Stimulated activated CD4-positive, alpha-beta T cell treated with anti-CD3 and anti-CD28 coated beads, Interleukin-4, amount 100 ng/mL, for 48 hours (primary cell): ENCODE measurements around the gene PDE6A.
"Not testable (repeated sequence)": the region's sequence is repeated elsewhere in the genome, so short reads cannot be mapped to it uniquely, and the experiment has no call there.

Source experiments
- DNase-seq, 2 donors: peaks; one replicate each; pipeline ENCODE4 v3.0.0-alpha.2; 2020; ENCODE audit warnings: low read depth in 2 of 2

The PDE6A gene

GRCh38 chr5:149895416-149896345, 48.9 kb downstream of the PDE6A start:
- no peak for DNase-seq

- DNase-seq: no peak
Measured at GRCh38 chr5:149894237-149894636, 50.4 kb downstream of the PDE6A start.

GRCh38 chr5:149893403-149893931, 51.1 kb downstream of the PDE6A start:
- DNase-seq: no peak

GRCh38 chr5:149892594-149892993, 52.0 kb downstream of the PDE6A start:
- DNase-seq: no peak

DNA sequence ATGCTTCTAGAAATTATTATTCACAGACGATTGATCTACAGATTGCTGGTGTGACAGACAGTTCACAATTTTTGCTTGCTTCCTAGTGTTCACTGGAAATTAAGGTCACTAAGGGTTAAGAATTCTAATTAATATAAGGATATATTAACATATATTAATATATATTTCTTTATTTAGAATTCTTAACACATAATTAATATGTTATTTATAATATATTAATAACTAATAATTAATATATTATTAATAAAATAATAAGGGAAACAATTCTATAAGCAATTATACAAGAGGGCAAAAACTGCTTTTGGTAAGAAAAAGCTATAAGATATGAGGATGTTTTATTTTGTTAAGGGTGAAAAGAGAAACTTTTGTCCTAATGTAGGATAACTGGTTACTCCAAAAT, 56.3 kb downstream of the PDE6A start:
- DNase-seq: no peak

DNA sequence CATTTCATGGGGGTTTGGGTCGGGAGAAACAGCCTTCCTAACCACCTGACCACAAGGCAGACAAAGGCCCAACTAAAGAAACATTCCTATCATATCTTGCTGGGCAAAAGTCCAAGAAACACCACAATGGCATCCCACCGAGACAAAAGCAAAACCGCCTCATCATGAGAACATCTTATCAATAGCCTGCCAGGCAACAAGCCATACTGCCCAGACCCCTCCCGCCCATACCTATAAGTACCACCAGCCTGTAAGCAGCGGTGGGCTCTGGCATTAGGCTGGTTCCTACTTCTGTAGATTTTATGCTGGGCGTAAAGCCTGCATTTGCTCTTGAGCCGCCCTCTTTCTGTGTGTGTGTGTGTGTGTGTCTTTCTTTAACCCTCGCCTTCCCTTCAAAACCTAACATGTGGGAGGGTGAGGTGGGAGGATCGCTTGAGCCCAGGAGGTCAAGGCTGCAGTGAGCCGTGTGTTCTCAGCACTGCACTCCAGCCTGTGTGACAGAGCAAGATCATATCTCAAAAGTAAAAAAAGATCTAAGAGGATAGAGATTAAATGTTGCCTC, 56.9 kb downstream of the PDE6A start:
- no peak for DNase-seq

GRCh38 chr5:149886692-149887470, 57.7 kb downstream of the PDE6A start:
- no peak for DNase-seq

GRCh38 chr5:149886060-149886459, 58.5 kb downstream of the PDE6A start:
- DNase-seq: no peak

DNA sequence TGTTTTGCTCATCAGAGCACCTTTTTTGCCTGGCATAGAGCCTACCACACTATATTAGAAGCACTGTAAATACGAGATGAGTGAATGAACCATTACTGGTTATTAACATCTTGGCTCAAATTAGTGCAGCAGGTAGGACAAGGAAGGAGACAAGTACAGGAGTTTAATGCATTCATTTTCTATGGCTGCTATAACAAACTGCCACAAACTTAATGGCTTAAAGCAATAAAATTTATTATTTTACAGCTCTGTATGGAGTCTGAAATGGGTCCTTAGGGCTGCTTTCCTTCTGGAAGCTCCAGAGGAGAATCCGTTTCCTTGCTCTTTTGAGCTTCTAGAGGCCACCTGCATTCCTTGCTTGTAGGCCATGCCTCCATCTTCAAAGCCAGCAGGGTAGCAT, 59.1 kb downstream of the PDE6A start:
- DNase-seq: no peak

GRCh38 chr5:149883550-149883949, 61.0 kb downstream of the PDE6A start:
- DNase-seq: no peak

DNA sequence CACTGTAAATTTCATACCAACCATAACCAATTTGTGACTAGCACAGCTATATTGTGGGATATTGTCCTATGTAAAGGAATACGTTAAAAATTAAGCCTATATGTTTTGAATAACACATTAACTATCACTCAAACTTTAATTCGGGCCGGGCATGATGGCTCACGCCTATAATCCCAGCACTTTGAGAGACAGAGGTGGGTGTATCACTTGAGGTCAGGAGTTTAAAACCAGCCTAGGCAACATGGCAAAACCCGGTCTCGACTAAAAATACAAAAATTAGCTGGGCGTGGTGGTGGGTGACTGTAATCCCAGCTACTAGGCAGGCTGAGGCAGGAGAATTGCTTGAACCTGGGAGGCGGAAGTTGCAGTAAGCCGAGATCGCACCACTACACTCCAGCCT, 62.0 kb downstream of the PDE6A start:
- not testable (repeated sequence) for DNase-seq

- DNase-seq: no peak
Measured at GRCh38 chr5:149881874-149882273, 62.7 kb downstream of the PDE6A start.

DNA sequence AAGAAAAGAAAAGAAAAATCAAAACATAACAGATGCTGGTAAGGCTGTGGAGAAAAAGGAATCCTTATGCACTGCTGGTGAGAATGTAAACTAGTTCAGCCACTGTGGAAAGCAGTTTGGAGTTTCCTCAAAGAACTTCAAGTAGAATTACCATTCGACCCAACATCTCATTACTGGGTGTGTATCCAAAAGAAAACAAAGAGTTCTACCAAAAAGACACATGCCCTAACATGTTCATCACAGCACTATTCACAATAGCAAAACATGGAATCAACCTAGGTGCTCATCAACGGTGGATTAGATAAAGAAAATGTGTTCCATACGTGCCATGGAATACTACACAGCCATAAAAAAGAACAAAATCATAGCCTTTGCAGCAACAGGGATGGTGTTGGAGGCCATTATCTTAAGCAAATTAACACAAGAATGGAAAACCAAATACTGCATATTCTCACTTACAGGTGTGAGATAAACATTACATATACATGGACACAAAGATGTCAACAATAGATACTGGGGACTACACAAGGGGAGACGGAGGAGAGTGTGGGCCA, 63.4 kb downstream of the PDE6A start:
- no peak for DNase-seq

DNA sequence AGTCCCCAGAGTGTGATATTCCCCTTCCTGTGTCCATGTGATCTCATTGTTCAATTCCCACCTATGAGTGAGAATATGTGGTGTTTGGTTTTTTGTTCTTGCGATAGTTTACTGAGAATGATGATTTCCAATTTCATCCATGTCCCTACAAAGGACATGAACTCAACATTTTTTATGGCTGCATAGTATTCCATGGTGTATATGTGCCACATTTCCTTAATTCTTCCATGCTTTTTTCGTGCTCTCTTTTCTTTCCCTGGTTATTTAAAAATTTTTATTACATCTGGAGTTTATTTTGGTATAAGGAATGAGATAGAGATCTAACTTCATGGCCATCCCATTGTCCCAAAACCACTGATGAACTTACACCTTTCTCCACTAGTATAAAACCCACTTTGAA, 65.0 kb downstream of the PDE6A start:
- DNase-seq: not testable (repeated sequence)

DNA sequence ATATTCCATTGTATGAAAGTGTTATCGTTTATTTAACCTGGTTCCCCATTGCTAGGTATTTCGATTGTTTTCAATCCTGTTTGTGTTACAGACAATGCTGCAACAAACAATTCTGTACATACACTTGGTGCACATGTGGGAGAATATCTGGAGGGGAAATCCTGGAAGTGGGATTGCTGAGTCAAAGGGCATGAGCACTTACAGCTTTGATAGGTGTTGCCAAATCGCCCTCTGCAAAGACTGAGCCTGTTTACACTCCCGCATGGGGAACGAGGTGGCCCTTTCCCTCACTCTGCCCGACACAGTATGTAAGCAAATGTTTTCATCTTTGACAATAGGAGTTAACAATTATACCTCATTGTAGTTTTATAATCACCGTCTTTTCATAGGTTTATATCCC, 66.2 kb downstream of the PDE6A start:
- no peak for DNase-seq

GRCh38 chr5:149873896-149874295, 70.7 kb downstream of the PDE6A start:
- no peak for DNase-seq

DNA sequence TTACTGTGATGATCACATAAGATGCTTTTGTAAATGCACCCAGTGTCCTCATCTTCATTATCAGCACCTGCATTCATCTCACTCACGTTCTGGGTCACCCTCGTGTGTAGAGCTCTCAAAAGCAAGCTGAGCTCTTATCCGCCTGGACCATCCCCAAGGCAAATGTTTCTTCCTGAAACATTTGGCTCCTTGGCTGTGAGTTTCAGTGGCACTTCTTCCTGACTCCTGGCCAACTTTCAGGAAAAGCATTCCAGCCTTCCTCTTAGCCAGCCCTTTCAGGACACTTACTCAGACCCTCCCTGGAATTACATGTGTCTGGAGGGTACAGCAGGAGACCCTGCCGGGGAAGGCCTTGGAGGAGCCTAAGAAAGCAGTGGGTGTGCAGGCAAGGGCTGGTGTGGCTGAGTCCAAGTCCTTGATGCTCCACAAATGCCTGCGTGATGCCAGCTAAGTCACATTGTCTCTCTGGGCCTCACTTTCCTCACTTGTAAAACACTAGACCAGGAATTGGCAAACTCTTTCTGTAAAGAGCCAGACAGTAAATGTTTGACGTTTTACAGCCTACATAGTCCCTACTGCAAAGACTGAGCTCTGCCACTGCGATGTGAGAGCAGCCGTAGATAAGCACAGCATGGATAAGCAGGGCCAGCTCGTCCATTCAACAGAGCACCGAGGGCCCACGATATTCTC, 72.1 kb downstream of the PDE6A start:
- DNase-seq: no peak

DNA sequence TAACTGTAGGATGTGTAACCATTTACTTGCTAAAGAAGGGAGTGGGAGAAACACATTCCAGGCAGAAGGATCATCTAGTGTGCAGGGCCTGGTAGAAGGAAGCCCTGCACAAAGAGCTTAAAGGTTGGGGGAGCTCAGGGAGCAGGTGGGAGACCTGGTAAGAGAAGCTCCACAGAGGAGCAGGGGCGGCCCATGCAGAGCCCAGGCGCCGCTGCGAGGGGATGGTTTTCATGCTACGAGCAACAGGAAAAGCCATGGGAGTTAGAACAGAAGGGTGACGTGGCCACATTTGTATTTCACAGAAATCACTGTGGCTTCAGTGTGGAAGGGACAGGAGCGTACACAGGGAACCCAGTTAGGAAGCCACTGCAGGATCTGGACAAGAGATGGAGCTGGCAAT, 73.1 kb downstream of the PDE6A start:
- no peak for DNase-seq

GRCh38 chr5:149870697-149871096, 73.9 kb downstream of the PDE6A start:
- DNase-seq: no peak

GRCh38 chr5:149870232-149870631, 74.4 kb downstream of the PDE6A start:
- no peak for DNase-seq

- no peak for DNase-seq
Measured at GRCh38 chr5:149869411-149869821, 75.2 kb downstream of the PDE6A start.
